Astrocyte (in vitro differentiated cells and primary cell): Measurements from ENCODE around the gene CEBPG. TPM values are rescaled to one million over a fixed set of nuclear protein-coding genes. Genes with fewer than 3 reads are reported as not detected.

Experiments used
- DNase-seq: peaks from one replicate; pipeline ENCODE4 v3.0.0-alpha.2; 2010; ENCODE audit warnings: low read depth
- FAIRE-seq: peaks from 2 replicates; lab custom pipeline; 2011; peaks lifted over from hg19 to GRCh38; lab: Jason Lieb, UNC
- H2AFZ ChIP-seq: 2 replicates; pipeline ENCODE4 v1.6.0; 2012; ENCODE audit warnings: low read depth, low read length, inconsistent platforms
- H3K27ac ChIP-seq: 2 replicates; pipeline ENCODE4 v1.5.1; 2011; ENCODE audit warnings: low read depth, low read length, inconsistent platforms
- H3K27me3 ChIP-seq: 2 replicates; pipeline ENCODE4 v1.6.0; 2011; ENCODE audit warnings: low read length, inconsistent platforms; ENCODE audit not compliant: insufficient read depth
- H3K36me3 ChIP-seq: 2 replicates; pipeline ENCODE4 v1.5.1; 2011; ENCODE audit warnings: low read length, inconsistent platforms; ENCODE audit not compliant: insufficient read depth
- H3K4me1 ChIP-seq: 2 replicates; pipeline ENCODE4 v1.5.1; 2011; ENCODE audit warnings: low read length, inconsistent platforms; ENCODE audit not compliant: insufficient read depth
- H3K4me2 ChIP-seq: 2 replicates; pipeline ENCODE4 v1.6.0; 2012; ENCODE audit warnings: low read length, inconsistent platforms
- H3K4me3 ChIP-seq: 2 replicates; pipeline ENCODE4 v1.5.1; 2011; ENCODE audit warnings: low read depth, mild to moderate bottlenecking, low read length, inconsistent platforms; ENCODE audit not compliant: insufficient read depth
- H3K79me2 ChIP-seq: 2 replicates; pipeline ENCODE4 v1.6.0; 2012; ENCODE audit warnings: mild to moderate bottlenecking, low read length, inconsistent platforms; ENCODE audit not compliant: insufficient read depth
- H3K9ac ChIP-seq: 2 replicates; pipeline ENCODE4 v1.6.0; 2012; ENCODE audit warnings: mild to moderate bottlenecking, low read length, inconsistent platforms
- H3K9me3 ChIP-seq: 2 replicates; pipeline ENCODE4 v1.5.1; 2012; ENCODE audit warnings: low read depth, mild to moderate bottlenecking, low read length, inconsistent platforms; ENCODE audit not compliant: insufficient read depth
- H4K20me1 ChIP-seq: 2 replicates; pipeline ENCODE4 v1.6.0; 2012; ENCODE audit warnings: low read length, inconsistent platforms; ENCODE audit not compliant: insufficient read depth
- H3K27ac Mint-ChIP-seq: one replicate; pipeline ENCODE4 v1.8.0; 2021; ENCODE audit warnings: mild to moderate bottlenecking, mixed read lengths; ENCODE audit not compliant: unreplicated experiment
- H3K27me3 Mint-ChIP-seq: one replicate; pipeline ENCODE4 v1.8.0; 2021; ENCODE audit warnings: low read depth, mixed read lengths; ENCODE audit not compliant: unreplicated experiment
- H3K36me3 Mint-ChIP-seq: one replicate; pipeline ENCODE4 v1.8.0; 2021; ENCODE audit warnings: low read depth, mixed read lengths; ENCODE audit not compliant: unreplicated experiment
- H3K4me1 Mint-ChIP-seq: one replicate; pipeline ENCODE4 v1.8.0; 2021; ENCODE audit warnings: low read depth, mixed read lengths; ENCODE audit not compliant: unreplicated experiment
- H3K4me3 Mint-ChIP-seq: one replicate; pipeline ENCODE4 v1.8.0; 2021; ENCODE audit warnings: mild to moderate bottlenecking, moderate library complexity, mixed read lengths; ENCODE audit not compliant: unreplicated experiment
- H3K9me3 Mint-ChIP-seq: one replicate; pipeline ENCODE4 v1.8.0; 2021; ENCODE audit warnings: mild to moderate bottlenecking, mixed read lengths; ENCODE audit not compliant: unreplicated experiment
- CTCF ChIP-seq: IDR thresholded peaks from 2 replicates; pipeline ENCODE4 v1.5.1; 2011; ENCODE audit warnings: low read depth, mild to moderate bottlenecking, inconsistent platforms, low read length, moderate library complexity; ENCODE audit not compliant: insufficient read depth
- EZH2 ChIP-seq: IDR thresholded peaks from 2 replicates; pipeline ENCODE4 v1.6.1; 2012; ENCODE audit warnings: mild to moderate bottlenecking, low read length, inconsistent platforms; ENCODE audit not compliant: insufficient read depth
- total RNA-seq: library from RNA; stranded (reverse); gene quantifications from 2 replicates; pipeline ENCODE4 v1.2.1, GENCODE V29; 2021

CEBPG gene
- total RNA-seq, 1 donor from 2014 or later: 31.7 TPM

DNA sequence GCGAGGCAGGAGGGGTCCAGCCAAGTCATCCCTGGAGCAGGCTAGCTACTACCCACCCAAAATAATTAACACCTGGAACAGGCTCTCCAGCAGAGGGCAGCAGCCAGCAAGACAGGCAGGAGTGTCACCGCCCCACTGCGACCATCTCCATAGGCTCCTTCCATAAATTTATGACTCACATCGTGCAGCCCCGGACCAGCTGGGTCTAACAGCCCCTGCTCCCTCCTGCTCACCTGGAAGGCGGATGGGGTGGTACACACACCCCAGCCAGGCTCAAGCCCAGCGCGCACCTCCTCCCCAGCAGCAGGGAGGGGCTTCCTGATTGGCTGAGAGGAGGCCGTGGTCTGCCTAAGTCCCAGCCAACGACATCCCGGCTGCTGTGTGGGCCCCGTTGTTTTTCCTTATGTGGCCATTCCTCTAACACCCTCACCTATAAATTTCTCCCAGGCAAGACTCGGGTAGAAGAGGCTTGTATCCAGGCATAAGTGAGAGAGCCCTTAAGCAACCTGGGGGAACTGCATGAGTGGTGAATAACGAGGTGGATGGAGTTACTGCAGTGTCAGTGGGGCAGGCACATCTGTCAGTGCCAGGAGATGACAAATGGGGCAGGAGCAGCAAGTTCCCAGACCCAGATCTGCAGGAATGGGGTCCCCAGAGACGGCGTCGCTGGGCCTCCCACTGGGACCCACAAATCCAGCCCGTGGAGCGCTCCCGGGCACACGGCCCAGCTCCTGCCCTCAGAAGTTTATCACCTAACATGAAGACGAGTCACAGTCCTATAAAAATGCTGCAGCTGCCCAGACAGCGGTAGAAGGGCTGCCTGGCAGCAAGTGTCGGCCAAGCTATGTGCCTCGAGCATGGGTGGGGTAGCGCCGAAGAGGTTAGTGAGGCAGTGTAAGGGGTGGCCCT, 43.1 kb downstream of the CEBPG start:
- H3K27me3 Mint-ChIP-seq: peaks cover 4% of the 10 kb centered on the region
- peak; percentile 41 for DNase-seq
- H3K27me3 ChIP-seq: no peaks in the 10 kb centered on the region

GRCh38 chr19:33417751-33418150, 44.2 kb downstream of the CEBPG start:
- Histone ChIP-seq H3K4me1 (no peaks in the 10 kb centered on the region), H3K4me2 (no peak overlapping the region), H3K27me3 (no peaks in the 10 kb centered on the region), H3K27ac (no peak overlapping the region), H3K4me3 (no peak overlapping the region), H2AFZ (no peak overlapping the region), H3K36me3 (no peaks in the 10 kb centered on the region), H4K20me1 (peaks cover 10% of the 10 kb centered on the region), H3K9me3 (no peaks in the 10 kb centered on the region), H3K9ac (no peak overlapping the region), H3K79me2 (no peaks in the 10 kb centered on the region)
- FAIRE-seq (no peak), DNase-seq (no peak)
- Mint-ChIP-seq H3K36me3 (no peaks in the 10 kb centered on the region), H3K27me3 (peaks cover 4% of the 10 kb centered on the region), H3K9me3 (no peaks in the 10 kb centered on the region), H3K4me1 (peaks cover 2% of the 10 kb centered on the region), H3K4me3 (no peak overlapping the region), H3K27ac (no peak overlapping the region)
- TF ChIP-seq CTCF (no peak), EZH2 (no peak)

More for the DNA sequence above, 43.1 kb downstream of the CEBPG start:
- Mint-ChIP-seq H3K27ac (no peak overlapping the region), H3K36me3 (no peaks in the 10 kb centered on the region), H3K4me3 (no peak overlapping the region), H3K4me1 (peaks cover 2% of the 10 kb centered on the region), H3K9me3 (no peaks in the 10 kb centered on the region)
- Histone ChIP-seq H3K9me3 (no peaks in the 10 kb centered on the region), H3K4me3 (peak overlapping the region; percentile 13), H3K9ac (no peak overlapping the region), H3K4me1 (no peaks in the 10 kb centered on the region), H3K36me3 (no peaks in the 10 kb centered on the region), H2AFZ (no peak overlapping the region), H3K4me2 (peak overlapping the region; percentile 65), H3K27ac (no peak overlapping the region), H3K79me2 (no peaks in the 10 kb centered on the region), H4K20me1 (peaks cover 5% of the 10 kb centered on the region)
- FAIRE-seq: no peak
- TF ChIP-seq CTCF (peak; percentile 60), EZH2 (no peak)

DNA sequence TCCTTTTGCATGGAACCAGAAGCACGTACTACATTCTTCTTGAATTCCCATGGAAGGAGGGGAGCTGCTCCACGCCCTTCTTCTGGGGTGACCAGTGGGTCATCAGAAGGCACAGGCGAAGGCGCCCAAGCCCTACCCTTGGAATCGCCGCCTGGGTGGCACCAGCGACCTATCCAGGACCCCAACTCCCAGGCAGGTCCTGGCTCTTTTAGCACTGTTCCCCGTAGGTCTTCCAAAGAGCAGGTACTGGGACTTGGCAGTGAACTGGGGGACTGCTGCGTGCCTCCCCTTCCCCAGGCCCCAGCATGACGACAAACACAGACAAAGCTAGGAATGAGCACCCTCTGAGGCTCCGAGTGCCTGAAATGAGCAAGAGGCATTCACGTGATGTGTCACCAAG, 45.0 kb downstream of the CEBPG start:
- H3K9me3 Mint-ChIP-seq: no peaks in the 10 kb centered on the region

More for the DNA sequence above, 45.0 kb downstream of the CEBPG start:
- Histone ChIP-seq H3K9ac (no peak overlapping the region), H3K79me2 (no peaks in the 10 kb centered on the region), H3K4me1 (no peaks in the 10 kb centered on the region), H3K4me2 (no peak overlapping the region), H3K36me3 (no peaks in the 10 kb centered on the region), H3K9me3 (no peaks in the 10 kb centered on the region), H2AFZ (no peak overlapping the region), H3K4me3 (no peak overlapping the region), H4K20me1 (peaks cover 10% of the 10 kb centered on the region), H3K27ac (no peak overlapping the region), H3K27me3 (no peaks in the 10 kb centered on the region)
- peaks cover 2% of the 10 kb centered on the region for H3K4me1 Mint-ChIP-seq
- peaks cover 4% of the 10 kb centered on the region for H3K27me3 Mint-ChIP-seq
- H3K36me3 Mint-ChIP-seq: no peaks in the 10 kb centered on the region
- H3K27ac Mint-ChIP-seq: no peak overlapping the region
- DNase-seq (no peak), FAIRE-seq (no peak)
- no peak for TF ChIP-seq EZH2
- no peak for TF ChIP-seq CTCF
- H3K4me3 Mint-ChIP-seq: no peak overlapping the region
